Esophagus squamous epithelium (tissue), 5 donors: ENCODE data around the gene ARAF. TPM values are rescaled to one million over a fixed set of nuclear protein-coding genes. Genes with fewer than 3 reads are reported as not detected.

Experiments
- DNase-seq: peaks from one replicate; lab custom pipeline; 2025; lab: John Stamatoyannopoulos, UW
- H3K27ac ChIP-seq, 4 donors: fragments of 200-600 bp; sonication (generic); one replicate each; pipeline ENCODE4 v1.5.1; 2016 to 2019; ENCODE audit warnings: mild to moderate bottlenecking in 1 of 4
- H3K27me3 ChIP-seq, 4 donors: fragments of 200-600 bp; sonication (generic); 1 replicate in 3 of 4; 2 replicates in 1 of 4; pipeline versions ENCODE4 v1.5.1 to v1.6.0; 2017 to 2021; ENCODE audit warnings: antibody characterized with exemption in 1 of 4
- H3K36me3 ChIP-seq, 3 donors: fragments of 200-600 bp; sonication (generic); one replicate each; pipeline ENCODE4 v1.5.1; 2016 to 2019
- H3K4me1 ChIP-seq, 3 donors: fragments of 200-600 bp; sonication (generic); one replicate each; pipeline ENCODE4 v1.5.1; 2017 to 2019
- H3K4me3 ChIP-seq, 4 donors: fragments of 200-600 bp; sonication (generic); 1 replicate in 3 of 4; 2 replicates in 1 of 4; pipeline ENCODE4 v1.5.1; 2016 to 2019; ENCODE audit warnings: mild to moderate bottlenecking in 2 of 4, moderate library complexity in 1 of 4
- H3K9me3 ChIP-seq, 3 donors: fragments of 200-600 bp; sonication (generic); one replicate each; pipeline ENCODE4 v1.5.1; 2016 to 2019
- POLR2A ChIP-seq, 4 donors: fragments of 450-650 bp; IDR thresholded peaks; one replicate each; pipeline ENCODE4 v1.6.1; 2017; ENCODE audit warnings: antibody characterized with exemption in 4 of 4, mild to moderate bottlenecking in 4 of 4, moderate library complexity in 3 of 4
- WGBS, 2 donors: methylation state at CpG; one replicate each; pipeline ENCODE4 v1.1.5; 2018; 5-methylcytosine and 5-hydroxymethylcytosine counted together
- intact Hi-C: fragments of 100-400 bp; cut with DNase I; formaldehyde crosslinking; loops from one replicate; pipeline ENCODE4 v1.15.0; 2022
- total RNA-seq, 4 donors: library from RNA; depleted of rRNA; stranded (reverse); fragments of >200 nt; gene quantifications; one replicate each; pipeline ENCODE4 v1.1.0, GENCODE V29; 2016
- TF ChIP-seq, protein P1 (sequence below), 6 experiments: fragments of 450-650 bp in 4 of 6; fragments of 200-600 bp in 2 of 6; sonication (generic) in 2 of 6; IDR thresholded peaks; one replicate each; pipeline ENCODE4 v1.5.1; 2016 to 2019; ENCODE audit warnings: antibody characterized with exemption in 6 of 6, mild to moderate bottlenecking in 4 of 6, moderate library complexity in 4 of 6
- donor health status: DM: yes; HTN: yes; CAD: no.

ARAF gene
- total RNA-seq, 4 donors from 2014 or later, result 19.8 to 37.4 (median 24.0) TPM

DNA sequence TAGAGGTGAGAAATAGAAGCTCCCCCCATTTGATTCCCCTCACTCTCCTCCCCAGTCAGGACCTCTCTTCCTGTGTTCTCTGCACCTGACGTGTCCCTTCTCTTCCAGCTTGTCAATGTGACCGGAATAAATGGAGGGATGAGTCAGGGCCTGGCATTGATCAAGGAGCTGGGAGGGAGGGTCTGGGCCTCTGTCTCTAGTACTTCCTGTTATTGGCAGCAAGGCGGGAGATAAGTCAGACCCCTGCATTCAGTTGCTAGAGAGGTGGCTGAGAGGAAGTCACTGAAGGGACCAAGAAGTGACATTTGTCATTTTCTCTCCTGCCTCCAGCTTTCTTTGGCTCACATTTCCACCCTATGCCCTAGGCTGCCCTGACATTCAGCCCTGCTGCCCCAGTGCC lies 42.9 kb upstream of the ARAF start:
- no peak overlapping the region for H3K4me3 ChIP-seq
- intact Hi-C loops, result no loop called here
- H3K27ac ChIP-seq, result no peak overlapping the region
- no peaks in the 10 kb centered on the region for H3K36me3 ChIP-seq
- TF ChIP-seq, protein P1, sequence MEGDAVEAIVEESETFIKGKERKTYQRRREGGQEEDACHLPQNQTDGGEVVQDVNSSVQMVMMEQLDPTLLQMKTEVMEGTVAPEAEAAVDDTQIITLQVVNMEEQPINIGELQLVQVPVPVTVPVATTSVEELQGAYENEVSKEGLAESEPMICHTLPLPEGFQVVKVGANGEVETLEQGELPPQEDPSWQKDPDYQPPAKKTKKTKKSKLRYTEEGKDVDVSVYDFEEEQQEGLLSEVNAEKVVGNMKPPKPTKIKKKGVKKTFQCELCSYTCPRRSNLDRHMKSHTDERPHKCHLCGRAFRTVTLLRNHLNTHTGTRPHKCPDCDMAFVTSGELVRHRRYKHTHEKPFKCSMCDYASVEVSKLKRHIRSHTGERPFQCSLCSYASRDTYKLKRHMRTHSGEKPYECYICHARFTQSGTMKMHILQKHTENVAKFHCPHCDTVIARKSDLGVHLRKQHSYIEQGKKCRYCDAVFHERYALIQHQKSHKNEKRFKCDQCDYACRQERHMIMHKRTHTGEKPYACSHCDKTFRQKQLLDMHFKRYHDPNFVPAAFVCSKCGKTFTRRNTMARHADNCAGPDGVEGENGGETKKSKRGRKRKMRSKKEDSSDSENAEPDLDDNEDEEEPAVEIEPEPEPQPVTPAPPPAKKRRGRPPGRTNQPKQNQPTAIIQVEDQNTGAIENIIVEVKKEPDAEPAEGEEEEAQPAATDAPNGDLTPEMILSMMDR (IDR thresholded peaks at IDR 0.05), result no peak
- no peak for TF ChIP-seq POLR2A (IDR thresholded peaks at IDR 0.05)
- H3K4me1 ChIP-seq, result no peaks in the 10 kb centered on the region
- H3K9me3 ChIP-seq, result no peaks in the 10 kb centered on the region
- no peak for DNase-seq
- WGBS, 2 donors, result 53% methylated on average over 3 of the region's 3 CpGs; no CpG with 5 or more reads in 1 of the 2 donors
- H3K27me3 ChIP-seq, result no peaks in the 10 kb centered on the region

- H3K36me3 ChIP-seq, result no peaks in the 10 kb centered on the region
- no peak for TF ChIP-seq POLR2A (IDR thresholded peaks at IDR 0.05)
- TF ChIP-seq, protein P1 (IDR thresholded peaks at IDR 0.05), result peak; percentile 47 to 81 (median 74)
- H3K27me3 ChIP-seq, result no peaks in the 10 kb centered on the region
- peak overlapping the region in 1 of 4 donors; percentile 48 for H3K27ac ChIP-seq
- 5 to 35% methylated on average over 8 to 24 of the region's 33 CpGs for WGBS, 2 donors
- intact Hi-C loops, result no loop called here
- H3K4me1 ChIP-seq, result peaks cover 0 to 6% (median 0%) of the 10 kb centered on the region in 3 donors
- peak overlapping the region; percentile 40 to 71 (median 51) for H3K4me3 ChIP-seq
- H3K9me3 ChIP-seq, result peaks cover 0 to 5% (median 0%) of the 10 kb centered on the region in 3 donors
- DNase-seq, result no peak
Measured at GRCh38 chrX:47523297-47523696, 37.7 kb upstream of the ARAF start.

DNA sequence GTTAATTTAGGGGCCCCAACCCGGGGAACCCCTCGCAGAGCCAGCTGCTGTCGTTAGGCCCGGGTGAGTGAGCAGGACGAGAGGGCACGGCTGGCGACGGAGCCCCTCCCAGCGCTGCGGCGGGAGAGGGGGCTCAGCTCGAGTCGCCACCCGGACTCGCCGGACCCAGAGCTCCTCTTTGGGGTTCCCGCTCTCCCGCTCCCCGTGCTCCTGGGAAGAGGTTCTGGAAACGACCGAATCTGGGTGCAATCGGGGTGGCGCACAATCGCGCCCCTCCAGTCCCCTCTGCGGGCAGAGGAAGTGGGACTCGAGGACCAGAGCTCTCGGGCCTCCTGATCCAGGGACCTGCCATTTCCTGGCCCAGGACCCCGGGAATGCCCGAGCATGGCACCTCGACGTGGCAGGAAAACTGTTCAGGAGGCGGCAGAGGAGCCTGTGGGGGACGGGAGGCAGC lies 37.3 kb upstream of the ARAF start:
- peaks cover 0 to 5% (median 0%) of the 10 kb centered on the region in 3 donors for H3K9me3 ChIP-seq
- TF ChIP-seq, protein P1 (IDR thresholded peaks at IDR 0.05), result no peak
- no peak for TF ChIP-seq POLR2A (IDR thresholded peaks at IDR 0.05)
- no peak for DNase-seq
- H3K27me3 ChIP-seq, result no peaks in the 10 kb centered on the region
- 10 to 52% methylated on average over 2 to 20 of the region's 34 CpGs for WGBS, 2 donors
- peak overlapping the region; percentile 40 to 71 (median 51) for H3K4me3 ChIP-seq
- H3K4me1 ChIP-seq, result peaks cover 0 to 6% (median 0%) of the 10 kb centered on the region in 3 donors
- peak overlapping the region in 1 of 4 donors; percentile 48 for H3K27ac ChIP-seq
- intact Hi-C loops, result no loop called here
- no peaks in the 10 kb centered on the region for H3K36me3 ChIP-seq

DNA sequence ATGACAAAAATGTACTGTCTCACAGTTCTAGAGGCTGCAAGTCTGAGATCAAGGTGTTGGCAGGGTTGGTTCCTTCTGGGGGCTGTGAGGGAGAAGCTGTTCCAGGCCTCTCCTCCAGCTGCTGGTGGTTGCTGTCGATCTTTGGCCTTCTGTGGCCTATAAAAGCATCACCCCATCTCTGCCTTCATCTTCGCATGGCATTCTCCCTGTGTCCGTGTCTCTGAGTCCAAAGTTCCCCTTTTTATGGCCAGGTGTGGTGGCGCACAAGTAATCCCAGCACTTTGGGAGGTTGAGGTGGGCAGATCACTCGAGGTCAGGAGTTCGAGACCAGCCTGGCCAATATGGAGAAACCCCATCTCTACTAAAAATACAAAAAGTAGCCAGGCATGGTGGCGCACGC lies 31.5 kb upstream of the ARAF start:
- TF ChIP-seq, protein P1 (IDR thresholded peaks at IDR 0.05), result no peak
- no peak for TF ChIP-seq POLR2A (IDR thresholded peaks at IDR 0.05)
- DNase-seq, result no peak
- 82 to 100% methylated on average over 2 to 5 of the region's 8 CpGs for WGBS, 2 donors
- H3K27ac ChIP-seq, result no peak overlapping the region
- H3K4me1 ChIP-seq, result no peaks in the 10 kb centered on the region
- no peak overlapping the region for H3K4me3 ChIP-seq
- H3K9me3 ChIP-seq, result no peaks in the 10 kb centered on the region
- H3K27me3 ChIP-seq, result no peaks in the 10 kb centered on the region
- intact Hi-C loops, result no loop called here
- no peaks in the 10 kb centered on the region for H3K36me3 ChIP-seq

GRCh38 chrX:47530049-47530448 lies 31.0 kb upstream of the ARAF start:
- no peak for TF ChIP-seq POLR2A (IDR thresholded peaks at IDR 0.05)
- TF ChIP-seq, protein P1 (IDR thresholded peaks at IDR 0.05), result no peak
- DNase-seq, result no peak
- H3K9me3 ChIP-seq, result no peaks in the 10 kb centered on the region
- intact Hi-C loops, result no loop called here
- no peaks in the 10 kb centered on the region for H3K4me1 ChIP-seq
- no peaks in the 10 kb centered on the region for H3K36me3 ChIP-seq
- 85 to 100% methylated on average over 3 to 5 of the region's 6 CpGs for WGBS, 2 donors
- H3K27me3 ChIP-seq, result no peaks in the 10 kb centered on the region
- no peak overlapping the region for H3K27ac ChIP-seq
- H3K4me3 ChIP-seq, result no peak overlapping the region
